ENCODE measurements around the gene ARID1A. TPM values are rescaled to one million over a fixed set of nuclear protein-coding genes. Genes with fewer than 3 reads are reported as not detected.

ARID1A gene
- total RNA-seq, 1 donor from 2014 or later, result 142 TPM

GRCh38 chr1:26814377-26814776, 118.6 kb downstream of the ARID1A start:
- intact Hi-C loops (cut with micrococcal nuclease), result no loop called here
- ATAC-seq (ENCODE audit: low read depth), result no peak
- no peaks in the 10 kb centered on the region for H3K36me3 Mint-ChIP-seq (ENCODE audit: low read depth)
- DNase-seq, result no peak
- H3K4me3 Mint-ChIP-seq, result no peak overlapping the region
- H3K4me1 Mint-ChIP-seq, result peaks cover 7% of the 10 kb centered on the region
- TF ChIP-seq, protein P1, sequence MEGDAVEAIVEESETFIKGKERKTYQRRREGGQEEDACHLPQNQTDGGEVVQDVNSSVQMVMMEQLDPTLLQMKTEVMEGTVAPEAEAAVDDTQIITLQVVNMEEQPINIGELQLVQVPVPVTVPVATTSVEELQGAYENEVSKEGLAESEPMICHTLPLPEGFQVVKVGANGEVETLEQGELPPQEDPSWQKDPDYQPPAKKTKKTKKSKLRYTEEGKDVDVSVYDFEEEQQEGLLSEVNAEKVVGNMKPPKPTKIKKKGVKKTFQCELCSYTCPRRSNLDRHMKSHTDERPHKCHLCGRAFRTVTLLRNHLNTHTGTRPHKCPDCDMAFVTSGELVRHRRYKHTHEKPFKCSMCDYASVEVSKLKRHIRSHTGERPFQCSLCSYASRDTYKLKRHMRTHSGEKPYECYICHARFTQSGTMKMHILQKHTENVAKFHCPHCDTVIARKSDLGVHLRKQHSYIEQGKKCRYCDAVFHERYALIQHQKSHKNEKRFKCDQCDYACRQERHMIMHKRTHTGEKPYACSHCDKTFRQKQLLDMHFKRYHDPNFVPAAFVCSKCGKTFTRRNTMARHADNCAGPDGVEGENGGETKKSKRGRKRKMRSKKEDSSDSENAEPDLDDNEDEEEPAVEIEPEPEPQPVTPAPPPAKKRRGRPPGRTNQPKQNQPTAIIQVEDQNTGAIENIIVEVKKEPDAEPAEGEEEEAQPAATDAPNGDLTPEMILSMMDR (IDR thresholded peaks at IDR 0.05), result no peak
- no peak overlapping the region for H3K27ac Mint-ChIP-seq
- H3K9me3 Mint-ChIP-seq, result no peaks in the 10 kb centered on the region
- POLR2A ChIA-PET, result interaction anchor here (0.6 kb wide), 1 partner anchor 188 kb away, joined by 3 read pairs; no protein-coding TSS in a partner anchor
- H3K27me3 Mint-ChIP-seq, result peaks cover 4% of the 10 kb centered on the region
- CTCF ChIA-PET, result no interaction called here

- Mint-ChIP-seq H3K36me3 (ENCODE audit: low read depth) (no peaks in the 10 kb centered on the region), H3K4me3 (no peak overlapping the region), H3K9me3 (no peaks in the 10 kb centered on the region), H3K4me1 (peaks cover 7% of the 10 kb centered on the region), H3K27ac (no peak overlapping the region), H3K27me3 (peaks cover 4% of the 10 kb centered on the region)
- ChIA-PET CTCF (no interaction called here), POLR2A (no interaction called here)
- TF ChIP-seq, protein P1 (IDR thresholded peaks at IDR 0.05), result no peak
- DNase-seq (no peak), ATAC-seq (ENCODE audit: low read depth) (no peak)
- intact Hi-C loops (cut with micrococcal nuclease), result no loop called here
Observed at GRCh38 chr1:26814893-26815292, 119.1 kb downstream of the ARID1A start.

GRCh38 chr1:26820784-26821269, 125.0 kb downstream of the ARID1A start:
- peaks cover 3% of the 10 kb centered on the region for H3K27me3 Mint-ChIP-seq
- peaks cover 28% of the 10 kb centered on the region for H3K4me1 Mint-ChIP-seq
- peak overlapping the region; percentile 81 for H3K27ac Mint-ChIP-seq
- no peaks in the 10 kb centered on the region for H3K36me3 Mint-ChIP-seq (ENCODE audit: low read depth)
- CTCF ChIA-PET, result interaction anchor here (0.8 to 3.0 kb wide), 10 partner anchors 8 to 69 kb away, joined by 3 to 47 read pairs (median 8); partner anchors contain the start of genes GPN2 and PIGV
- POLR2A ChIA-PET, result interaction anchor here (0.5 to 2.4 kb wide), 12 partner anchors 9 to 1423 kb away, joined by 3 to 40 read pairs (median 6); partner anchors contain the start of genes GPATCH3, GPN2 and HMGN2
- TF ChIP-seq, protein P1 (IDR thresholded peaks at IDR 0.05), result no peak
- ATAC-seq (ENCODE audit: low read depth) (peak; percentile 100), DNase-seq (no peak)
- intact Hi-C loops (cut with micrococcal nuclease), result loop anchor here (1.0 to 2.0 kb wide), 3 partner anchors 12 to 278 kb away; no protein-coding TSS in a partner anchor
- no peaks in the 10 kb centered on the region for H3K9me3 Mint-ChIP-seq
- H3K4me3 Mint-ChIP-seq, result peak overlapping the region; percentile 55

DNA sequence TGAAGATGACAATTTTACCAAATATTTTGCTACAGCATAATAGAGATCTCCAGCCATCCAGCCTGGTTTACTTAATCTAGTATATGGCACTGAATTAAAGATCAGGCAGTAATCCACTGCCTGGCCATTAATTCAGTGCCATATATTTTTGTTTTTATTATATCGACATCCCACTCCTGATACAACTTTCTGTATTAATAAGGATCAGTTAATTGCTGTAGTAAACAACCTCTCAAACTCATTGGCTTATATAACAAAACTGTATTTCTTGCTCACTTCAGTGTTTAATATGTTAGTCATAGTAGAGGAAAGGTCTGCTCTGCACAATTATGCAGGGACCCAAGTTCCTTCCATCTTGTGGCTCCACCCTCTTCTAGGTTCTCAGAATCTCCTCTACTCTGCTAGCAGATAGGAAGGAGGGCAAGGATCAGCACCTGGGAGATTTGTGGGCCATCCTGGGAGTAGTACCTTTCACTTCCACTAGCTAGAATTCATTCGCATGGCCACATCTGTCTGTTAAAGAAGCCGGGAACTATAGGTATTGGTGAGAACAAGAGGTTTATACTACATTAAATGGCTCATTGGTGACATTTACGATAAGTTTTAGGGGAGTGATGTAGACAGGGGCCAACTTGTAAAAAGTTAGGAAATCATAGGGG, 127.1 kb downstream of the ARID1A start:
- peaks cover 2% of the 10 kb centered on the region for H3K36me3 Mint-ChIP-seq (ENCODE audit: low read depth)
- ATAC-seq (ENCODE audit: low read depth), result no peak
- H3K9me3 Mint-ChIP-seq, result no peaks in the 10 kb centered on the region
- TF ChIP-seq, protein P1 (IDR thresholded peaks at IDR 0.05), result no peak
- H3K27me3 Mint-ChIP-seq, result no peaks in the 10 kb centered on the region
- intact Hi-C loops (cut with micrococcal nuclease), result no loop called here
- no peak overlapping the region for H3K4me3 Mint-ChIP-seq
- no peak for DNase-seq
- H3K27ac Mint-ChIP-seq, result no peak overlapping the region
- ChIA-PET POLR2A (interaction anchor here (0.7 to 1.5 kb wide), 3 partner anchors 11 to 130 kb away, joined by 3 to 12 read pairs (median 3); no protein-coding TSS in a partner anchor), CTCF (interaction anchor here (1.5 kb wide), 1 partner anchor 11 kb away, joined by 6 read pairs; no protein-coding TSS in a partner anchor)
- H3K4me1 Mint-ChIP-seq, result peaks cover 41% of the 10 kb centered on the region

GRCh38 chr1:26824731-26825130, 128.9 kb downstream of the ARID1A start:
- no peak overlapping the region for H3K4me3 Mint-ChIP-seq
- DNase-seq, result no peak
- H3K36me3 Mint-ChIP-seq (ENCODE audit: low read depth), result peaks cover 8% of the 10 kb centered on the region
- no peaks in the 10 kb centered on the region for H3K9me3 Mint-ChIP-seq
- no peak for ATAC-seq (ENCODE audit: low read depth)
- H3K4me1 Mint-ChIP-seq, result peaks cover 57% of the 10 kb centered on the region
- TF ChIP-seq, protein P1 (IDR thresholded peaks at IDR 0.05), result no peak
- intact Hi-C loops (cut with micrococcal nuclease), result no loop called here
- no peaks in the 10 kb centered on the region for H3K27me3 Mint-ChIP-seq
- no peak overlapping the region for H3K27ac Mint-ChIP-seq
- POLR2A ChIA-PET, result no interaction called here
- CTCF ChIA-PET, result interaction anchor here (1.1 to 1.8 kb wide), 2 partner anchors 15 to 34 kb away, joined by 4 to 5 read pairs; no protein-coding TSS in a partner anchor

Data from activated B cell treated with CpG ODN at 0.5 μM for 24 hours (primary cell).